K562 (cell line): ENCODE results near the gene CT55. TPM values are rescaled to one million over a fixed set of nuclear protein-coding genes. Genes with fewer than 3 reads are reported as not detected.

ENCODE experiments used
- ATAC-seq: fragments of 200-7000 bp; cut with Tn5 transposase; 3 replicates; pipeline ENCODE4 v1.9.1; 2020; ENCODE audit warnings: moderate library complexity
- BruUV-seq: library from RNA; stranded (reverse); fragments of 400-500 nt; replicated peaks from 2 replicates; lab custom pipeline; 2021; lab: Mats Ljungman, UMichigan
- CTCF ChIA-PET: fragments of 300-600 bp; formaldehyde crosslinking; extraction: SDS; loops from one replicate; lab custom pipeline; 2021; ENCODE audit warnings: low intra/inter-chr PET ratio; lab: Yijun Ruan, JAX
- POLR2A ChIA-PET: fragments of 300-600, 350-650 bp; sonication (Branson Sonifier 250); formaldehyde crosslinking; extraction: SDS; loops from one replicate; lab custom pipeline; 2021; ENCODE audit warnings: antibody characterized with exemption, inconsistent platforms; lab: Yijun Ruan, JAX
- DNase-seq, 4 experiments: peaks; one replicate each; pipeline versions ENCODE4 v3.0.0 to v3.0.0-alpha.2; 2011 to 2018; ENCODE audit warnings: low spot score in 3 of 4, mixed read lengths in 3 of 4; ENCODE audit errors: extremely low read depth in 1 of 4
- FAIRE-seq: peaks from 2 replicates; lab custom pipeline; 2011; peaks lifted over from hg19 to GRCh38; lab: Jason Lieb, UNC
- H2AFZ ChIP-seq: 2 replicates; pipeline ENCODE4 v1.6.0; 2011; ENCODE audit warnings: low read depth, low read length, control low read depth, inconsistent platforms
- H3K27ac ChIP-seq: fragments of 200-600 bp; 3 replicates; pipeline ENCODE4 v1.8.0; 2011; ENCODE audit warnings: low read depth, mild to moderate bottlenecking, control low read depth, inconsistent platforms, low read length, moderate library complexity, mixed read lengths; ENCODE audit errors: extremely low read depth
- H3K27me3 ChIP-seq, 2 experiments: fragments of 300-600 bp in 1 of 2; 2 replicates in 1 of 2; 3 replicates in 1 of 2; pipeline versions ENCODE4 v1.6.0 to v1.8.0; 2011; ENCODE audit warnings: inconsistent platforms in 2 of 2, low read length in 2 of 2, mild to moderate bottlenecking in 1 of 2, mixed read lengths in 1 of 2, moderate library complexity in 1 of 2; ENCODE audit not compliant: control insufficient read depth in 2 of 2, insufficient read depth in 2 of 2
- H3K36me3 ChIP-seq: fragments of 300-600 bp; 3 replicates; pipeline ENCODE4 v1.8.0; 2011; ENCODE audit warnings: mild to moderate bottlenecking, low read length, inconsistent platforms; ENCODE audit not compliant: control insufficient read depth, insufficient read depth
- H3K4me1 ChIP-seq, 2 experiments: fragments of 200-600 bp in 1 of 2; replicated peaks in 1 of 2; 2 replicates in 1 of 2; 3 replicates in 1 of 2; pipeline versions ENCODE4 v1.5.1 to v1.8.0; 2011; ENCODE audit warnings: inconsistent platforms in 2 of 2, low read length in 2 of 2, mild to moderate bottlenecking in 1 of 2, mixed read lengths in 1 of 2, moderate library complexity in 1 of 2; ENCODE audit not compliant: control insufficient read depth in 2 of 2, insufficient read depth in 2 of 2
- H3K4me2 ChIP-seq: 2 replicates; pipeline ENCODE4 v1.6.1; 2011; ENCODE audit warnings: low read length, control low read depth, inconsistent platforms, mixed read lengths; ENCODE audit not compliant: insufficient read depth
- H3K4me3 ChIP-seq: fragments of 200-600 bp; sonication (generic), shearing (Covaris generic); 2 replicates; pipeline ENCODE4 v1.5.1; 2016; ENCODE audit warnings: control low read depth, inconsistent platforms
- H3K79me2 ChIP-seq: fragments of 200-600 bp; 3 replicates; pipeline ENCODE4 v1.8.0; 2011; ENCODE audit warnings: low read length, inconsistent platforms; ENCODE audit not compliant: control insufficient read depth, insufficient read depth
- H3K9ac ChIP-seq, 2 experiments: 2 replicates each; pipeline versions ENCODE4 v1.6.0 to v1.6.1; 2011; ENCODE audit warnings: low read depth in 2 of 2, low read length in 2 of 2, control low read depth in 1 of 2, inconsistent platforms in 1 of 2, mild to moderate bottlenecking in 1 of 2, mixed read lengths in 1 of 2; ENCODE audit not compliant: insufficient read depth in 1 of 2
- H3K9me1 ChIP-seq: one replicate; pipeline ENCODE4 v1.6.0; 2011; ENCODE audit warnings: inconsistent platforms, mild to moderate bottlenecking, low read length, moderate library complexity; ENCODE audit not compliant: control insufficient read depth, insufficient read depth
- H3K9me3 ChIP-seq: replicated peaks from 2 replicates; pipeline ENCODE4 v1.5.1; 2011; ENCODE audit warnings: low read depth, low read length, inconsistent platforms; ENCODE audit not compliant: control insufficient read depth, insufficient read depth
- H4K20me1 ChIP-seq: replicated peaks from 2 replicates; pipeline ENCODE4 v1.6.1; 2011; ENCODE audit warnings: low read length, inconsistent platforms, mixed read lengths; ENCODE audit not compliant: control insufficient read depth, insufficient read depth
- CHD7 ChIP-seq: fragments of 200-600 bp; sonication (generic); IDR thresholded peaks from one replicate; pipeline ENCODE4 v1.6.1; 2012; ENCODE audit warnings: mild to moderate bottlenecking, low read depth, low read length, inconsistent platforms
- EWSR1 ChIP-seq: fragments of 450-650 bp; IDR thresholded peaks from 2 replicates; pipeline ENCODE4 v1.6.1; 2018; ENCODE audit warnings: borderline replicate concordance, mild to moderate bottlenecking, low read depth, moderate library complexity; ENCODE audit not compliant: partially characterized antibody
- FOXP1 ChIP-seq: sonication (generic); formaldehyde crosslinking; IDR thresholded peaks from 2 replicates; pipeline ENCODE4 v1.8.0; 2022; ENCODE audit warnings: mild to moderate bottlenecking, missing genetic modification reagents
- NKRF ChIP-seq: fragments of 450-650 bp; IDR thresholded peaks from 2 replicates; pipeline ENCODE4 v1.6.1; 2016; ENCODE audit warnings: borderline replicate concordance
- RFX5 ChIP-seq: IDR thresholded peaks from 2 replicates; pipeline ENCODE4 v1.6.1; 2011; ENCODE audit warnings: low read depth, mild to moderate bottlenecking, improper control_type of control experiment, low read length
- SMAD1 ChIP-seq: fragments of 150-350 bp; IDR thresholded peaks from 2 replicates; pipeline ENCODE4 v1.6.1; 2014; ENCODE audit warnings: low read length, low read depth; ENCODE audit not compliant: partially characterized antibody
- THAP7 ChIP-seq: fragments of 250-450 bp; sonication (Bioruptor Pico); IDR thresholded peaks from 2 replicates; pipeline ENCODE4 v1.5.0; 2021
- ZNF232 ChIP-seq: sonication (generic); formaldehyde crosslinking; IDR thresholded peaks from 2 replicates; pipeline ENCODE4 v1.8.0; 2022; ENCODE audit warnings: mild to moderate bottlenecking, missing genetic modification reagents
- ZNF253 ChIP-seq: fragments of 250-450 bp; sonication (Bioruptor Pico); conservative IDR thresholded peaks from 2 replicates; pipeline ENCODE4 v1.6.1; 2021; ENCODE audit warnings: mild to moderate bottlenecking
- WGBS: fragments of 100-300 bp; shearing (Covaris generic); methylation state at CpG from one replicate; pipeline ENCODE4 v1.1.6; 2016; ENCODE audit warnings: low coverage, mixed read lengths; ENCODE audit not compliant: insufficient coverage; ENCODE audit errors: missing lambda C conversion rate; 5-methylcytosine and 5-hydroxymethylcytosine counted together
- in situ Hi-C: fragments of 300-500 bp; cut with MboI; formaldehyde crosslinking; loops from 4 replicates; pipeline ENCODE4 v1.15.0; 2018; ENCODE audit warnings: inconsistent platforms, mixed read lengths
- intact Hi-C: fragments of 100-400 bp; cut with micrococcal nuclease; formaldehyde crosslinking; loops from 2 replicates; pipeline ENCODE4 v1.14.2; 2022
- polyA plus RNA-seq, 8 experiments: library from polyadenylated mRNA; depleted of rRNA in 4 of 8; stranded (reverse) in 5 of 8; unstranded in 3 of 8; fragments of >200 nt; fragmentation: Nextera tagmentation in 2 of 8; fragmentation: Illumina TruSeq in 1 of 8; extraction: Ambion mirVana in 2 of 8; extraction: Trizol in 1 of 8; gene quantifications; 2 replicates each; pipeline versions ENCODE4 v1.2.1 to v1.2.3, GENCODE V29; 2011 to 2014; ENCODE audit warnings: inconsistent platforms in 1 of 8, missing spikeins in 1 of 8
- total RNA-seq, 7 experiments: library from RNA; depleted of rRNA in 6 of 7; stranded (reverse); fragments of >200 nt in 6 of 7; fragmentation: Illumina TruSeq in 2 of 7; extraction: Trizol in 2 of 7; gene quantifications; 2 replicates each; pipeline versions ENCODE4 v1.2.1 to v1.2.3, GENCODE V29; 2011 to 2021; ENCODE audit warnings: low replicate concordance in 1 of 7

The CT55 gene
- total and polyA plus RNA-seq, 9 of the 15 experiments (the other 6 are each of a cell fraction or from before 2014, with no cell fraction given), result 48.5 to 98.9 (median 73.2) TPM

- DNase-seq (no peak), FAIRE-seq (no peak), ATAC-seq (no peak)
- ChIA-PET CTCF (no interaction called here), POLR2A (no interaction called here)
- Histone ChIP-seq H4K20me1 (no peaks in the 10 kb centered on the region), H3K9ac (no peak overlapping the region), H3K36me3 (no peaks in the 10 kb centered on the region), H3K9me3 (no peaks in the 10 kb centered on the region), H3K79me2 (no peaks in the 10 kb centered on the region), H3K27me3 (peaks cover 0 to 2% of the 10 kb centered on the region in 2 experiments; a peak in 1 of 5 replicates), H3K27ac (no peak overlapping the region), H3K4me2 (no peak overlapping the region), H3K4me1 (no peaks in the 10 kb centered on the region), H3K4me3 (no peak overlapping the region), H2AFZ (no peak overlapping the region), H3K9me1 (no peaks in the 10 kb centered on the region)
- WGBS, result 0% methylated on average over 3 of the region's 3 CpGs
- in situ Hi-C loops (loop anchor here (25.0 kb wide), 1 partner anchor 103 kb away; no protein-coding TSS in a partner anchor), intact Hi-C loops (no loop called here)
- no TSS peak for BruUV-seq
- TF ChIP-seq ZNF232 (CRISPR knock-in tag) (no peak), NKRF (no peak), SMAD1 (no peak), EWSR1 (no peak), FOXP1 (CRISPR knock-in tag) (no peak), ZNF253 (CRISPR knock-in tag) (no peak), THAP7 (no peak), CHD7 (no peak), RFX5 (no peak)
Measured at GRCh38 chrX:135109554-135109953, 61.6 kb downstream of the CT55 start.
